K562 (cell line): Measurements from ENCODE around the gene RPS27. TPM values are rescaled to one million over a fixed set of nuclear protein-coding genes. Genes with fewer than 3 reads are reported as not detected.

Experiments used
- ADNP ChIP-seq: fragments of 200-800 bp; sonication (Bioruptor generic); IDR thresholded peaks from 2 replicates; pipeline ENCODE4 v1.6.1; 2016; ENCODE audit warnings: missing genetic modification characterization, missing compliant biosample characterization
- CHD7 ChIP-seq: fragments of 200-600 bp; sonication (generic); IDR thresholded peaks from one replicate; pipeline ENCODE4 v1.6.1; 2012; ENCODE audit warnings: mild to moderate bottlenecking, low read depth, low read length, inconsistent platforms
- GABPB2 ChIP-seq: fragments of 250-450 bp; sonication (Bioruptor Pico); conservative IDR thresholded peaks from 2 replicates; pipeline ENCODE4 v1.5.1; 2021; ENCODE audit warnings: mild to moderate bottlenecking
- JUN ChIP-seq, 2 experiments: sonication (generic) in 1 of 2; formaldehyde crosslinking in 1 of 2; IDR thresholded peaks; 2 replicates each; pipeline versions ENCODE4 v1.6.1 to v1.8.0; 2012 to 2022; ENCODE audit warnings: borderline replicate concordance in 2 of 2, mild to moderate bottlenecking in 2 of 2, improper control_type of control experiment in 1 of 2, low read depth in 1 of 2, low read length in 1 of 2, missing genetic modification reagents in 1 of 2
- NONO ChIP-seq, 2 experiments: fragments of 200-400 bp in 1 of 2; fragments of 450-650 bp in 1 of 2; formaldehyde crosslinking in 1 of 2; IDR thresholded peaks; 2 replicates each; pipeline ENCODE4 v1.6.1; 2017; ENCODE audit warnings: low read depth in 2 of 2, mild to moderate bottlenecking in 2 of 2, moderate library complexity in 2 of 2, low read length in 1 of 2
- POLR2AphosphoS2 ChIP-seq: IDR thresholded peaks from 2 replicates; pipeline ENCODE4 v1.6.1; 2012; ENCODE audit warnings: low read length, improper control_type of control experiment
- POLR2G ChIP-seq: fragments of 200-400 bp; formaldehyde crosslinking; IDR thresholded peaks from 2 replicates; pipeline ENCODE4 v1.6.1; 2017; ENCODE audit warnings: low read depth, mild to moderate bottlenecking, antibody characterized with exemption, low read length, moderate library complexity
- TSC22D4 ChIP-seq: fragments of 450-650 bp; IDR thresholded peaks from 2 replicates; pipeline ENCODE4 v1.6.1; 2016; ENCODE audit warnings: missing genetic modification characterization, missing biosample characterization, control low read depth
- ZNF589 ChIP-seq: fragments of 200-800 bp; sonication (Bioruptor generic); IDR thresholded peaks from 2 replicates; pipeline ENCODE4 v1.6.1; 2016; ENCODE audit warnings: low read depth, missing genetic modification characterization, missing compliant biosample characterization
- ZNF668 ChIP-seq: fragments of 250-450 bp; sonication (Bioruptor Pico); IDR thresholded peaks from 2 replicates; pipeline ENCODE4 v1.8.0; 2022; ENCODE audit warnings: mild to moderate bottlenecking, inconsistent platforms
- polyA plus RNA-seq, 8 experiments: library from polyadenylated mRNA; depleted of rRNA in 4 of 8; stranded (reverse) in 5 of 8; unstranded in 3 of 8; fragments of >200 nt; fragmentation: Nextera tagmentation in 2 of 8; fragmentation: Illumina TruSeq in 1 of 8; extraction: Ambion mirVana in 2 of 8; extraction: Trizol in 1 of 8; gene quantifications; 2 replicates each; pipeline versions ENCODE4 v1.2.1 to v1.2.3, GENCODE V29; 2011 to 2014; ENCODE audit warnings: inconsistent platforms in 1 of 8, missing spikeins in 1 of 8
- total RNA-seq, 7 experiments: library from RNA; depleted of rRNA in 6 of 7; stranded (reverse); fragments of >200 nt in 6 of 7; fragmentation: Illumina TruSeq in 2 of 7; extraction: Trizol in 2 of 7; gene quantifications; 2 replicates each; pipeline versions ENCODE4 v1.2.1 to v1.2.3, GENCODE V29; 2011 to 2021; ENCODE audit warnings: low replicate concordance in 1 of 7
- TF ChIP-seq, protein P1 (sequence below): fragments of 200-800 bp; sonication (Bioruptor generic); IDR thresholded peaks from 2 replicates; pipeline ENCODE4 v1.6.1; 2017; ENCODE audit warnings: missing genetic modification characterization, missing compliant biosample characterization
- TF ChIP-seq, protein P2 (sequence below): sonication (generic); formaldehyde crosslinking; IDR thresholded peaks from 2 replicates; pipeline ENCODE4 v1.8.0; 2022; ENCODE audit warnings: missing genetic modification reagents, mild to moderate bottlenecking, borderline replicate concordance

RPS27 gene
- total and polyA plus RNA-seq, 9 of the 15 experiments (the other 6 are each of a cell fraction or from before 2014, with no cell fraction given) = 2,091 to 9,377 (median 6,706) TPM

- TF ChIP-seq CHD7 (no peak), POLR2AphosphoS2 (no peak), TSC22D4 (tag) (no peak), ADNP (tag) (no peak), ZNF668 (CRISPR knock-in tag) (no peak), JUN (IDR thresholded peaks at IDR 0.05; ENCODE audit: borderline replicate concordance, low read depth, low read length) (no peak), JUN (CRISPR knock-in tag; IDR thresholded peaks at IDR 0.05; ENCODE audit: borderline replicate concordance) (no peak), NONO (IDR thresholded peaks at IDR 0.05; ENCODE audit: low read depth in 2 of 2, low read length in 1 of 2) (no peak), GABPB2 (CRISPR knock-in tag) (no peak), ZNF589 (CRISPR knock-in tag) (peak; percentile 38; the same call in 1 of the 2 replicates), POLR2G (peak; percentile 77)
- TF ChIP-seq, protein P1, sequence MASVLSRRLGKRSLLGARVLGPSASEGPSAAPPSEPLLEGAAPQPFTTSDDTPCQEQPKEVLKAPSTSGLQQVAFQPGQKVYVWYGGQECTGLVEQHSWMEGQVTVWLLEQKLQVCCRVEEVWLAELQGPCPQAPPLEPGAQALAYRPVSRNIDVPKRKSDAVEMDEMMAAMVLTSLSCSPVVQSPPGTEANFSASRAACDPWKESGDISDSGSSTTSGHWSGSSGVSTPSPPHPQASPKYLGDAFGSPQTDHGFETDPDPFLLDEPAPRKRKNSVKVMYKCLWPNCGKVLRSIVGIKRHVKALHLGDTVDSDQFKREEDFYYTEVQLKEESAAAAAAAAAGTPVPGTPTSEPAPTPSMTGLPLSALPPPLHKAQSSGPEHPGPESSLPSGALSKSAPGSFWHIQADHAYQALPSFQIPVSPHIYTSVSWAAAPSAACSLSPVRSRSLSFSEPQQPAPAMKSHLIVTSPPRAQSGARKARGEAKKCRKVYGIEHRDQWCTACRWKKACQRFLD (CRISPR knock-in tag) = no peak
- TF ChIP-seq, protein P2, sequence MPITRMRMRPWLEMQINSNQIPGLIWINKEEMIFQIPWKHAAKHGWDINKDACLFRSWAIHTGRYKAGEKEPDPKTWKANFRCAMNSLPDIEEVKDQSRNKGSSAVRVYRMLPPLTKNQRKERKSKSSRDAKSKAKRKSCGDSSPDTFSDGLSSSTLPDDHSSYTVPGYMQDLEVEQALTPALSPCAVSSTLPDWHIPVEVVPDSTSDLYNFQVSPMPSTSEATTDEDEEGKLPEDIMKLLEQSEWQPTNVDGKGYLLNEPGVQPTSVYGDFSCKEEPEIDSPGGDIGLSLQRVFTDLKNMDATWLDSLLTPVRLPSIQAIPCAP (CRISPR knock-in tag) = no peak
These were observed 43.8 kb upstream of the RPS27 start, which contains the start of gene DENND4B (continued) for GRCh38 chr1:153946622-153947241.
